ENCODE measurements around the gene ZBED4.
A peak's percentile ranks its signal among the peaks of the same experiment; 100 is the strongest.

The ZBED4 gene

GRCh38 chr22:49936018-49936972, 82.7 kb downstream of the ZBED4 start:
- peak; percentile 95 to 99 for DNase-seq (ENCODE audit: low read depth in 2 of 2)

- DNase-seq (ENCODE audit: low read depth in 2 of 2) = no peak
Observed at GRCh38 chr22:49936973-49937757, 83.5 kb downstream of the ZBED4 start.

DNA sequence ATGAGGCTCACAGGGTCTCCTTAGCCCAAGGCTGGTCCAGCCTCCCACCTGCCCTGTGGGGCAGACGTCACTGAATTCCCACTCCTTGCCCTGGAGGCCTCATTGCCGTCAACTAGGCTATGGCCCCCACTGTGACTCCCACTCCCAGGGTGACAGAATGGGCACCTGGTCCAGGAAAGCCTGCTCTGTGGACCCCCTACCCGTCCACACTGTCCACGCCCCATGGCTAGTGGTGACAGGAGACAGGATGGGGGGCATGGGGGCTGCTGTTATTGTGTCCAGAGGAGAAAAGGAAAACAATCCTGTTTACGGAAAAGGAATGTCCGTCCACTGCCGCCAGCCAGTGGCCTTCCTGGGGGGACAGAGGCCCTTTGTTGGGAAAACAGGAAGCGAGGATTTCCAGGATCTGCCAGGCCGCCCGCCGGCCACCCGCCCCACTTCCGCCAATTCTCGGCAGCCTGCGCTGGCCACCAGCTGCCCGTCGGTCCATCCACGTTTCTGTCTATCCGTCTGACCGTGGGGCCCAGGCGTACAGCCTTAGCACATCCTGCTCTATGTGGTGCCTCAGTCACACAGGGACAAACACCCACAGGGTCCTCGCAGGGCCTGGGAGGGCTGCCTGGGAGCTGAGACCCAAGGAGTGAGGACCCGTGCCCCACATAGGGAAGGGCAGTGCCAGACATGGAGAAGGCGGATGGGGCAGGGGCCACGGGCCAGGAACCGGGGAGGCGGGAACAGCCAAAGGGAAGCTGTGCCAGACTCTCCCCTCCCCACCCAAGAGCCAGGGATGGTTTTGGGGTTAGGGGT, 84.3 kb downstream of the ZBED4 start:
- DNase-seq (ENCODE audit: low read depth in 2 of 2) = no peak

DNA sequence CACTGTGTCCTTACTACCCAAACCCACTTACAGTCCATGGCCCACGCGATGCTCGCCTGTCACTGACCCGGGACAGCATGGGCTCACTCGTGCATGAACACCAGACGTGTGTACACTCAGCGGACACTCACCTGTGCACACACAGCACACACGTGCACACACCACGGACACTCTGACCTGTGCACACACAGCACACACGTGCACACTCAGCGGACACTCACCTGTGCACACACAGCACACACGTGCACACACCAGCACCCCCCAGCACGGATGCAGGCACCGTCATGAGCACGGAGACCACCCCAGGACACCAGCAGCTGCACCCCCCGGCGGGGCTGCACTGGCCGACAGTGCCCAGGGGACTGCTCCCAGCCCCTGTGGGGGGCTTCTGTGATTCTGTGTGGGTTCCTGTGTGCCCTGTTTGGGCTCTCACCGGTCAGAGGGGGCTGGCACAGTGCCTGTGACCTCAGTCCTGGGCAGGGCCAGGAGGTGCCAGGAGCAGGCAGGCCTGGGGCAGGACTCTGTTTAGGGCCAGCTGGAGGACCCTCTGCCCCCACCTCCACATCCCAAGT, 85.0 kb downstream of the ZBED4 start:
- no peak for DNase-seq (ENCODE audit: low read depth in 2 of 2)
